K562 (cell line): ENCODE measurements around the gene PPWD1. TPM values are rescaled to one million over a fixed set of nuclear protein-coding genes. Genes with fewer than 3 reads are reported as not detected.

ENCODE experiments used
- CTCFL ChIP-seq: IDR thresholded peaks from 2 replicates; pipeline ENCODE4 v1.6.1; 2011; ENCODE audit warnings: borderline replicate concordance, low read depth, mild to moderate bottlenecking, moderate library complexity, low read length; ENCODE audit not compliant: insufficient read depth, poor library complexity, severe bottlenecking
- E2F1 ChIP-seq: sonication (generic); formaldehyde crosslinking; IDR thresholded peaks from 2 replicates; pipeline ENCODE4 v1.8.1; 2023; ENCODE audit warnings: mild to moderate bottlenecking, missing genetic modification reagents, moderate library complexity
- EHMT2 ChIP-seq: fragments of 450-650 bp; IDR thresholded peaks from 2 replicates; pipeline ENCODE4 v1.6.1; 2018; ENCODE audit warnings: antibody characterized with exemption
- HNRNPK ChIP-seq: fragments of 200-400 bp; formaldehyde crosslinking; IDR thresholded peaks from one replicate; pipeline ENCODE4 v1.6.1; 2018; ENCODE audit warnings: mild to moderate bottlenecking, low read depth, low read length; ENCODE audit not compliant: poor library complexity, severe bottlenecking
- L3MBTL2 ChIP-seq: fragments of 450-650 bp; IDR thresholded peaks from 2 replicates; pipeline ENCODE4 v1.6.1; 2016; ENCODE audit warnings: mild to moderate bottlenecking, moderate library complexity
- NELFE ChIP-seq: IDR thresholded peaks from 2 replicates; pipeline ENCODE4 v1.6.1; 2011; ENCODE audit warnings: mild to moderate bottlenecking; ENCODE audit not compliant: insufficient read depth, insufficient read length
- RAD51 ChIP-seq: fragments of 450-650 bp; IDR thresholded peaks from 2 replicates; pipeline ENCODE4 v1.7.1; 2016; ENCODE audit warnings: low read depth, mild to moderate bottlenecking, borderline replicate concordance
- RUNX1 ChIP-seq: sonication (generic); IDR thresholded peaks from 2 replicates; pipeline ENCODE4 v1.6.1; 2016; ENCODE audit warnings: antibody characterized with exemption, low read depth
- SMAD2 ChIP-seq: fragments of 150-350 bp; IDR thresholded peaks from 2 replicates; pipeline ENCODE4 v1.6.1; 2014; ENCODE audit warnings: low read depth, mild to moderate bottlenecking, low read length
- SOX6 ChIP-seq: fragments of 450-650 bp; IDR thresholded peaks from 2 replicates; pipeline ENCODE4 v1.6.1; 2014; ENCODE audit warnings: mild to moderate bottlenecking
- ZNF12 ChIP-seq: sonication (generic); formaldehyde crosslinking; IDR thresholded peaks from 2 replicates; pipeline ENCODE4 v1.4.0; 2020; ENCODE audit warnings: mild to moderate bottlenecking, missing genetic modification reagents
- polyA plus RNA-seq, 8 experiments: library from polyadenylated mRNA; depleted of rRNA in 4 of 8; stranded (reverse) in 5 of 8; unstranded in 3 of 8; fragments of >200 nt; fragmentation: Nextera tagmentation in 2 of 8; fragmentation: Illumina TruSeq in 1 of 8; extraction: Ambion mirVana in 2 of 8; extraction: Trizol in 1 of 8; gene quantifications; 2 replicates each; pipeline versions ENCODE4 v1.2.1 to v1.2.3, GENCODE V29; 2011 to 2014; ENCODE audit warnings: inconsistent platforms in 1 of 8, missing spikeins in 1 of 8
- total RNA-seq, 7 experiments: library from RNA; depleted of rRNA in 6 of 7; stranded (reverse); fragments of >200 nt in 6 of 7; fragmentation: Illumina TruSeq in 2 of 7; extraction: Trizol in 2 of 7; gene quantifications; 2 replicates each; pipeline versions ENCODE4 v1.2.1 to v1.2.3, GENCODE V29; 2011 to 2021; ENCODE audit warnings: low replicate concordance in 1 of 7
- TF ChIP-seq, protein P1 (sequence below), 3 experiments: fragments of 200-800 bp in 1 of 3; sonication (Bioruptor generic) in 1 of 3; sonication (generic) in 1 of 3; formaldehyde crosslinking in 1 of 3; IDR thresholded peaks; 2 replicates each; pipeline versions ENCODE4 v1.6.1 to v1.8.0; 2016 to 2022; ENCODE audit warnings: mild to moderate bottlenecking in 2 of 3, missing compliant biosample characterization in 2 of 3, missing genetic modification characterization in 2 of 3, missing genetic modification reagents in 1 of 3
- TF ChIP-seq, protein P2 (sequence below): sonication (generic); formaldehyde crosslinking; IDR thresholded peaks from 2 replicates; pipeline ENCODE4 v1.8.1; 2023; ENCODE audit warnings: missing genetic modification reagents, mild to moderate bottlenecking, borderline replicate concordance

PPWD1 gene
- total and polyA plus RNA-seq, 9 of the 15 experiments (the other 6 are each of a cell fraction or from before 2014, with no cell fraction given): 24.1 to 89.2 (median 51.4) TPM

GRCh38 chr5:65624571-65625555 is 61.8 kb downstream of the PPWD1 start, which contains the start of the genes SHLD3 and TRAPPC13 (continued):
- TF ChIP-seq ZNF12 (CRISPR knock-in tag) (no peak), HNRNPK (no peak), E2F1 (CRISPR knock-in tag) (no peak), EHMT2 (peak; percentile 18; the same call in 1 of the 2 replicates), RAD51 (no peak), RUNX1 (no peak), NELFE (no peak), L3MBTL2 (no peak), CTCFL (no peak), SOX6 (no peak), SMAD2 (no peak)
- TF ChIP-seq, protein P1, sequence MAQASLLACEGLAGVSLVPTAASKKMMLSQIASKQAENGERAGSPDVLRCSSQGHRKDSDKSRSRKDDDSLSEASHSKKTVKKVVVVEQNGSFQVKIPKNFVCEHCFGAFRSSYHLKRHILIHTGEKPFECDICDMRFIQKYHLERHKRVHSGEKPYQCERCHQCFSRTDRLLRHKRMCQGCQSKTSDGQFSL (CRISPR knock-in tag; IDR thresholded peaks at IDR 0.05): no peak
- TF ChIP-seq, protein P1 (tag; IDR thresholded peaks at IDR 0.05): no peak; a peak in 1 of 4 replicates
- TF ChIP-seq, protein P2, sequence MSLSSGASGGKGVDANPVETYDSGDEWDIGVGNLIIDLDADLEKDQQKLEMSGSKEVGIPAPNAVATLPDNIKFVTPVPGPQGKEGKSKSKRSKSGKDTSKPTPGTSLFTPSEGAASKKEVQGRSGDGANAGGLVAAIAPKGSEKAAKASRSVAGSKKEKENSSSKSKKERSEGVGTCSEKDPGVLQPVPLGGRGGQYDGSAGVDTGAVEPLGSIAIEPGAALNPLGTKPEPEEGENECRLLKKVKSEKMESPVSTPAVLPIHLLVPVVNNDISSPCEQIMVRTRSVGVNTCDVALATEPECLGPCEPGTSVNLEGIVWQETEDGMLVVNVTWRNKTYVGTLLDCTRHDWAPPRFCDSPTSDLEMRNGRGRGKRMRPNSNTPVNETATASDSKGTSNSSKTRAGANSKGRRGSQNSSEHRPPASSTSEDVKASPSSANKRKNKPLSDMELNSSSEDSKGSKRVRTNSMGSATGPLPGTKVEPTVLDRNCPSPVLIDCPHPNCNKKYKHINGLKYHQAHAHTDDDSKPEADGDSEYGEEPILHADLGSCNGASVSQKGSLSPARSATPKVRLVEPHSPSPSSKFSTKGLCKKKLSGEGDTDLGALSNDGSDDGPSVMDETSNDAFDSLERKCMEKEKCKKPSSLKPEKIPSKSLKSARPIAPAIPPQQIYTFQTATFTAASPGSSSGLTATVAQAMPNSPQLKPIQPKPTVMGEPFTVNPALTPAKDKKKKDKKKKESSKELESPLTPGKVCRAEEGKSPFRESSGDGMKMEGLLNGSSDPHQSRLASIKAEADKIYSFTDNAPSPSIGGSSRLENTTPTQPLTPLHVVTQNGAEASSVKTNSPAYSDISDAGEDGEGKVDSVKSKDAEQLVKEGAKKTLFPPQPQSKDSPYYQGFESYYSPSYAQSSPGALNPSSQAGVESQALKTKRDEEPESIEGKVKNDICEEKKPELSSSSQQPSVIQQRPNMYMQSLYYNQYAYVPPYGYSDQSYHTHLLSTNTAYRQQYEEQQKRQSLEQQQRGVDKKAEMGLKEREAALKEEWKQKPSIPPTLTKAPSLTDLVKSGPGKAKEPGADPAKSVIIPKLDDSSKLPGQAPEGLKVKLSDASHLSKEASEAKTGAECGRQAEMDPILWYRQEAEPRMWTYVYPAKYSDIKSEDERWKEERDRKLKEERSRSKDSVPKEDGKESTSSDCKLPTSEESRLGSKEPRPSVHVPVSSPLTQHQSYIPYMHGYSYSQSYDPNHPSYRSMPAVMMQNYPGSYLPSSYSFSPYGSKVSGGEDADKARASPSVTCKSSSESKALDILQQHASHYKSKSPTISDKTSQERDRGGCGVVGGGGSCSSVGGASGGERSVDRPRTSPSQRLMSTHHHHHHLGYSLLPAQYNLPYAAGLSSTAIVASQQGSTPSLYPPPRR (CRISPR knock-in tag): no peak
